IMR-90 (cell line): ENCODE data around the gene RELN. TPM values are rescaled to one million over a fixed set of nuclear protein-coding genes. Genes with fewer than 3 reads are reported as not detected.

Source experiments
- ATAC-seq: fragments of 200-7000 bp; cut with Tn5 transposase; 2 replicates; pipeline ENCODE4 v1.9.1; 2020; ENCODE audit warnings: low read depth, mild to moderate bottlenecking, moderate library complexity
- BruUV-seq: library from RNA; stranded (reverse); fragments of 400-500 nt; replicated peaks from 2 replicates; lab custom pipeline; 2021; lab: Mats Ljungman, UMichigan
- CTCF ChIA-PET: fragments of 300-600 bp; formaldehyde crosslinking; extraction: SDS; loops from one replicate; lab custom pipeline; 2021; ENCODE audit warnings: antibody characterized with exemption; lab: Yijun Ruan, JAX
- POLR2A ChIA-PET: fragments of 300-600 bp; sonication (Branson Sonifier 250); formaldehyde crosslinking; loops from one replicate; lab custom pipeline; 2022; ENCODE audit warnings: antibody characterized with exemption; ENCODE audit not compliant: unreplicated experiment; lab: Charles Lee
- DNase-seq: peaks from one replicate; pipeline ENCODE4 v3.0.0; 2013
- H2AFZ ChIP-seq: replicated peaks from 2 replicates; pipeline ENCODE3; 2013; ENCODE audit warnings: low read length, mild to moderate bottlenecking; ENCODE audit not compliant: poor library complexity
- H2AK5ac ChIP-seq: 2 replicates; pipeline ENCODE4 v1.6.1; 2013; ENCODE audit warnings: low read depth, low read length, inconsistent platforms
- H2AK9ac ChIP-seq: replicated peaks from 2 replicates; pipeline ENCODE3; 2013; ENCODE audit warnings: mild to moderate bottlenecking, low read depth, low read length, moderate library complexity; ENCODE audit not compliant: poor library complexity
- H2BK120ac ChIP-seq: 2 replicates; pipeline ENCODE4 v1.6.1; 2013; ENCODE audit warnings: low read depth, low read length, inconsistent platforms
- H2BK15ac ChIP-seq: 3 replicates; pipeline ENCODE4 v1.6.1; 2013; ENCODE audit warnings: low read depth, low read length, inconsistent platforms
- H2BK20ac ChIP-seq: 2 replicates; pipeline ENCODE4 v1.6.1; 2013; ENCODE audit warnings: low read depth, mild to moderate bottlenecking, inconsistent platforms, low read length, moderate library complexity
- H2BK5ac ChIP-seq: 2 replicates; pipeline ENCODE4 v1.6.1; 2013; ENCODE audit warnings: mild to moderate bottlenecking, low read depth, low read length, inconsistent platforms; ENCODE audit not compliant: poor library complexity, severe bottlenecking
- H3K14ac ChIP-seq: replicated peaks from 2 replicates; pipeline ENCODE4 v1.6.1; 2013; ENCODE audit warnings: low read depth, low read length, inconsistent platforms
- H3K18ac ChIP-seq: 2 replicates; pipeline ENCODE4 v1.6.1; 2013; ENCODE audit warnings: low read depth, low read length, control low read depth
- H3K23ac ChIP-seq: 2 replicates; pipeline ENCODE4 v1.6.1; 2013; ENCODE audit warnings: low read depth, low read length, inconsistent platforms
- H3K27ac ChIP-seq: 2 replicates; pipeline ENCODE4 v1.5.1; 2013; ENCODE audit warnings: mild to moderate bottlenecking, control low read depth, low read length; ENCODE audit not compliant: insufficient read depth
- H3K27me3 ChIP-seq: 2 replicates; pipeline ENCODE4 v1.6.1; 2013; ENCODE audit warnings: low read length; ENCODE audit not compliant: control insufficient read depth, insufficient read depth
- H3K36me3 ChIP-seq: 2 replicates; pipeline ENCODE4 v1.6.1; 2013; ENCODE audit warnings: low read length, mixed read lengths; ENCODE audit not compliant: control insufficient read depth, insufficient read depth
- H3K4ac ChIP-seq: 2 replicates; pipeline ENCODE4 v1.6.1; 2013; ENCODE audit warnings: low read depth, low read length, inconsistent platforms
- H3K4me1 ChIP-seq: 2 replicates; pipeline ENCODE4 v1.6.1; 2013; ENCODE audit warnings: low read length, mixed read lengths; ENCODE audit not compliant: control insufficient read depth, insufficient read depth
- H3K4me2 ChIP-seq: 2 replicates; pipeline ENCODE4 v1.6.1; 2013; ENCODE audit warnings: low read depth, mild to moderate bottlenecking, control low read depth, low read length, moderate library complexity
- H3K4me3 ChIP-seq: 2 replicates; pipeline ENCODE4 v1.5.1; 2013; ENCODE audit warnings: low read depth, mild to moderate bottlenecking, control low read depth, low read length, moderate library complexity; ENCODE audit not compliant: insufficient read depth
- H3K56ac ChIP-seq: 2 replicates; pipeline ENCODE4 v1.6.1; 2013; ENCODE audit warnings: low read length, inconsistent platforms; ENCODE audit not compliant: insufficient read depth; ENCODE audit errors: extremely low read depth
- H3K79me1 ChIP-seq, 2 experiments: 2 replicates each; pipeline ENCODE4 v1.6.1; 2013; ENCODE audit warnings: low read length in 2 of 2, inconsistent platforms in 1 of 2, low read depth in 1 of 2
- H3K9ac ChIP-seq: 2 replicates; pipeline ENCODE4 v1.6.1; 2013; ENCODE audit warnings: low read depth, low read length, control low read depth
- H3K9me1 ChIP-seq: 2 replicates; pipeline ENCODE4 v1.6.1; 2013; ENCODE audit warnings: low read length, inconsistent platforms; ENCODE audit not compliant: insufficient read depth
- H3K9me3 ChIP-seq: 2 replicates; pipeline ENCODE4 v1.6.1; 2013; ENCODE audit warnings: low read length; ENCODE audit not compliant: control insufficient read depth, insufficient read depth
- H4K20me1 ChIP-seq: 2 replicates; pipeline ENCODE4 v1.6.1; 2013; ENCODE audit warnings: low read length, inconsistent platforms; ENCODE audit not compliant: insufficient read depth
- H4K5ac ChIP-seq: 2 replicates; pipeline ENCODE4 v1.6.1; 2013; ENCODE audit warnings: mild to moderate bottlenecking, low read depth, low read length, control low read depth
- H4K8ac ChIP-seq, 2 experiments: 2 replicates each; pipeline ENCODE4 v1.6.1; 2013; ENCODE audit warnings: low read depth in 2 of 2, low read length in 2 of 2, control low read depth in 1 of 2, inconsistent platforms in 1 of 2
- H4K91ac ChIP-seq: 2 replicates; pipeline ENCODE4 v1.6.1; 2013; ENCODE audit warnings: low read depth, low read length, inconsistent platforms; ENCODE audit not compliant: insufficient read depth
- BHLHE40 ChIP-seq: fragments of 150-350 bp; IDR thresholded peaks from 2 replicates; pipeline ENCODE4 v1.6.1; 2016; ENCODE audit warnings: mild to moderate bottlenecking, low read depth, low read length
- CEBPB ChIP-seq: IDR thresholded peaks from 2 replicates; pipeline ENCODE4 v1.6.1; 2012; ENCODE audit warnings: low read depth, low read length, improper control_type of control experiment
- CHD1 ChIP-seq: IDR thresholded peaks from 2 replicates; pipeline ENCODE4 v1.6.1; 2012; ENCODE audit warnings: low read depth, low read length, improper control_type of control experiment
- CTCF ChIP-seq: conservative IDR thresholded peaks from 2 replicates; pipeline ENCODE4 v1.5.1; 2012; ENCODE audit warnings: mild to moderate bottlenecking, low read depth, low read length, improper control_type of control experiment
- ELK1 ChIP-seq: fragments of 150-350 bp; IDR thresholded peaks from 2 replicates; pipeline ENCODE4 v1.6.1; 2016; ENCODE audit warnings: low read depth, mild to moderate bottlenecking, low read length, moderate library complexity, borderline replicate concordance
- FOS ChIP-seq: fragments of 150-350 bp; IDR thresholded peaks from 2 replicates; pipeline ENCODE4 v1.6.1; 2016; ENCODE audit warnings: low read depth, low read length
- MAFK ChIP-seq: IDR thresholded peaks from 2 replicates; pipeline ENCODE4 v1.6.1; 2012; ENCODE audit warnings: low read depth, low read length, improper control_type of control experiment
- MAZ ChIP-seq: IDR thresholded peaks from 2 replicates; pipeline ENCODE4 v1.6.1; 2012; ENCODE audit warnings: low read depth, mild to moderate bottlenecking, low read length, improper control_type of control experiment, moderate library complexity, borderline replicate concordance
- MXI1 ChIP-seq: IDR thresholded peaks from 2 replicates; pipeline ENCODE4 v1.6.1; 2012; ENCODE audit warnings: low read depth, mild to moderate bottlenecking, low read length, moderate library complexity, borderline replicate concordance
- NFE2L2 ChIP-seq: fragments of 150-350 bp; IDR thresholded peaks from 2 replicates; pipeline ENCODE4 v1.6.1; 2016; ENCODE audit warnings: low read depth, mild to moderate bottlenecking, low read length
- POLR2A ChIP-seq: IDR thresholded peaks from 2 replicates; pipeline ENCODE4 v1.6.1; 2012; ENCODE audit warnings: mild to moderate bottlenecking, low read depth, low read length
- RCOR1 ChIP-seq: IDR thresholded peaks from 2 replicates; pipeline ENCODE4 v1.6.1; 2012; ENCODE audit warnings: mild to moderate bottlenecking, low read length, improper control_type of control experiment; ENCODE audit not compliant: insufficient replicate concordance
- RFX5 ChIP-seq: IDR thresholded peaks from 2 replicates; pipeline ENCODE4 v1.8.0; 2012; ENCODE audit warnings: low read depth, mild to moderate bottlenecking, low read length, moderate library complexity
- WGBS, 2 experiments: methylation state at CpG; one replicate each; pipeline versions ENCODE4 v1.1.5 to v1.1.7; 2013; ENCODE audit warnings: missing lambda C conversion rate in 2 of 2; ENCODE audit not compliant: insufficient read length in 1 of 2; ENCODE audit errors: extremely low coverage in 2 of 2; 5-methylcytosine and 5-hydroxymethylcytosine counted together
- dilution Hi-C: fragments of 300-500 bp; cut with HindIII; formaldehyde crosslinking; loops from one replicate; pipeline ENCODE4 v1.14.3; 2018; ENCODE audit warnings: low sequenced_read_pairs; ENCODE audit not compliant: unreplicated experiment
- in situ Hi-C: fragments of 300-500 bp; cut with MboI; formaldehyde crosslinking; loops from 3 replicates; pipeline ENCODE4 v1.14.3; 2019; ENCODE audit warnings: low sequenced_read_pairs, inconsistent platforms, mixed read lengths
- intact Hi-C: fragments of 100-400 bp; cut with micrococcal nuclease; formaldehyde crosslinking; loops from 2 replicates; pipeline ENCODE4 v1.10.0; 2022
- polyA plus RNA-seq, 3 experiments: library from polyadenylated mRNA; depleted of rRNA; stranded (reverse); fragments of >200 nt; gene quantifications; 2 replicates each; pipeline ENCODE4 v1.2.3, GENCODE V29; 2012; ENCODE audit warnings: low replicate concordance in 1 of 3
- total RNA-seq: library from RNA; depleted of rRNA; stranded (reverse); fragments of >200 nt; gene quantifications from 2 replicates; pipeline ENCODE4 v1.2.3, GENCODE V29; 2012

Gene RELN
- total and polyA plus RNA-seq, 2 of the 4 experiments (the other 2 are of a cell fraction): 14.7 to 23.7 TPM

GRCh38 chr7:103940382-103941268, 48.8 kb downstream of the RELN start:
- no peak overlapping the region for H3K56ac ChIP-seq
- ChIA-PET POLR2A (no interaction called here), CTCF (no interaction called here)
- no TSS peak for BruUV-seq
- no peak overlapping the region for H3K4me3 ChIP-seq
- no peak overlapping the region for H2AK9ac ChIP-seq
- no peak overlapping the region for H4K91ac ChIP-seq
- no peaks in the 10 kb centered on the region for H3K79me1 ChIP-seq
- no peak overlapping the region for H3K27ac ChIP-seq
- no peaks in the 10 kb centered on the region for H3K9me1 ChIP-seq
- H2BK20ac ChIP-seq: no peak overlapping the region
- H3K23ac ChIP-seq: no peak overlapping the region
- no peak overlapping the region for H2BK5ac ChIP-seq
- no peak overlapping the region for H2BK120ac ChIP-seq
- in situ Hi-C loops: no loop called here
- TF ChIP-seq MAZ (no peak), ELK1 (no peak), MXI1 (no peak), RCOR1 (no peak), RFX5 (no peak), CEBPB (no peak), NFE2L2 (no peak), BHLHE40 (no peak), MAFK (no peak), CTCF (no peak), CHD1 (no peak), POLR2A (no peak), FOS (no peak)
- no peaks in the 10 kb centered on the region for H3K36me3 ChIP-seq
- no peak overlapping the region for H4K8ac ChIP-seq
- no peak overlapping the region for H3K9ac ChIP-seq
- intact Hi-C loops: no loop called here
- dilution Hi-C loops: no loop called here
- H4K5ac ChIP-seq: no peak overlapping the region
- H3K4me1 ChIP-seq: no peaks in the 10 kb centered on the region
- no peak overlapping the region for H3K18ac ChIP-seq
- no peak for DNase-seq
- no peak overlapping the region for H3K4ac ChIP-seq
- H2BK15ac ChIP-seq: no peak overlapping the region
- no peak overlapping the region for H3K4me2 ChIP-seq
- WGBS, 2 experiments: 100% methylated on average over 1 of the region's 6 CpGs; no CpG with 5 or more reads in 1 of the 2 experiments
- H2AK5ac ChIP-seq: no peak overlapping the region
- no peaks in the 10 kb centered on the region for H3K27me3 ChIP-seq
- H3K9me3 ChIP-seq: no peaks in the 10 kb centered on the region
- H4K20me1 ChIP-seq: no peaks in the 10 kb centered on the region
- no peak overlapping the region for H3K14ac ChIP-seq
- H2AFZ ChIP-seq: no peak overlapping the region
- no peak for ATAC-seq
